HepG2 (cell line): Measurements from ENCODE around the gene TSPYL6. TPM values are rescaled to one million over a fixed set of nuclear protein-coding genes. Genes with fewer than 3 reads are reported as not detected.

Experiments
- ATAC-seq: fragments of 200-7000 bp; cut with Tn5 transposase; 3 replicates; pipeline ENCODE4 v1.9.1; 2020; ENCODE audit warnings: mild to moderate bottlenecking, moderate library complexity
- BruUV-seq: library from RNA; stranded (reverse); fragments of 400-500 nt; replicated peaks from 2 replicates; lab custom pipeline; 2021; lab: Mats Ljungman, UMichigan
- CTCF ChIA-PET: fragments of 300-600 bp; formaldehyde crosslinking; extraction: SDS; loops from one replicate; lab custom pipeline; 2021; ENCODE audit warnings: low total read pairs, inconsistent platforms, low intra/inter-chr PET ratio; lab: Yijun Ruan, JAX
- POLR2A ChIA-PET: fragments of 350-600 bp; sonication (Branson Sonifier 250); formaldehyde crosslinking; loops from one replicate; lab custom pipeline; 2020; ENCODE audit warnings: antibody characterized with exemption, inconsistent platforms; lab: Yijun Ruan, JAX
- DNase-seq: peaks from one replicate; pipeline ENCODE4 v3.0.0-alpha.2; 2015; ENCODE audit warnings: low spot score
- FAIRE-seq: peaks from 3 replicates; lab custom pipeline; 2011; peaks lifted over from hg19 to GRCh38; lab: Jason Lieb, UNC
- H2AFZ ChIP-seq: one replicate; pipeline ENCODE4 v1.6.1; 2011; ENCODE audit warnings: low read length, inconsistent platforms
- H3K27ac ChIP-seq: fragments of 300-600 bp; 3 replicates; pipeline ENCODE4 v1.8.0; 2011; ENCODE audit warnings: mixed run types, mild to moderate bottlenecking, mixed read lengths, low read length, inconsistent platforms; ENCODE audit not compliant: insufficient read depth; ENCODE audit errors: extremely low read length
- H3K27me3 ChIP-seq, 2 experiments: fragments of 200-600 bp in 1 of 2; 2 replicates in 1 of 2; 3 replicates in 1 of 2; pipeline versions ENCODE4 v1.6.0 to v1.8.0; 2011; ENCODE audit warnings: low read length in 2 of 2, mild to moderate bottlenecking in 2 of 2, moderate library complexity in 2 of 2, inconsistent platforms in 1 of 2; ENCODE audit not compliant: insufficient read depth in 2 of 2, control insufficient read depth in 1 of 2
- H3K36me3 ChIP-seq, 2 experiments: fragments of 200-600 bp in 1 of 2; replicated peaks in 1 of 2; 2 replicates in 1 of 2; 3 replicates in 1 of 2; pipeline versions ENCODE4 v1.5.1 to v1.8.0; 2011; ENCODE audit warnings: low read length in 2 of 2, inconsistent platforms in 1 of 2; ENCODE audit not compliant: insufficient read depth in 2 of 2, control insufficient read depth in 1 of 2
- H3K4me1 ChIP-seq: 2 replicates; pipeline ENCODE4 v1.5.1; 2012; ENCODE audit warnings: low read length, inconsistent platforms; ENCODE audit not compliant: insufficient read depth
- H3K4me2 ChIP-seq: 2 replicates; pipeline ENCODE4 v1.6.0; 2011; ENCODE audit warnings: low read depth, low read length, inconsistent platforms
- H3K4me3 ChIP-seq, 3 experiments: fragments of 200-600 bp in 1 of 3; sonication (generic), shearing (Covaris generic) in 1 of 3; replicated peaks in 1 of 3; 2 replicates each; pipeline ENCODE4 v1.5.1; 2011 to 2016; ENCODE audit warnings: low read length in 3 of 3, inconsistent platforms in 2 of 3, low read depth in 2 of 3, mild to moderate bottlenecking in 2 of 3, control low read depth in 1 of 3, mixed read lengths in 1 of 3; ENCODE audit not compliant: insufficient read depth in 1 of 3
- H3K79me2 ChIP-seq: one replicate; pipeline ENCODE4 v1.6.1; 2011; ENCODE audit warnings: low read length, inconsistent platforms; ENCODE audit not compliant: insufficient read depth
- H3K9ac ChIP-seq: 2 replicates; pipeline ENCODE4 v1.6.0; 2011; ENCODE audit warnings: mild to moderate bottlenecking, low read depth, low read length, inconsistent platforms; ENCODE audit not compliant: insufficient read depth
- H3K9me3 ChIP-seq: 2 replicates; pipeline ENCODE4 v1.5.1; 2012; ENCODE audit warnings: mild to moderate bottlenecking, low read length
- H4K20me1 ChIP-seq: 2 replicates; pipeline ENCODE4 v1.6.0; 2011; ENCODE audit warnings: inconsistent platforms, mild to moderate bottlenecking, low read length, moderate library complexity; ENCODE audit not compliant: insufficient read depth
- HOXA3 ChIP-seq: sonication (generic); formaldehyde crosslinking; IDR thresholded peaks from 2 replicates; pipeline ENCODE4 v1.5.0; 2020; ENCODE audit warnings: missing genetic modification reagents
- KAT7 ChIP-seq: IDR thresholded peaks from 2 replicates; pipeline ENCODE4 v1.6.1; 2018; ENCODE audit warnings: borderline replicate concordance, missing compliant biosample characterization
- TBX3 ChIP-seq: fragments of 450-650 bp; IDR thresholded peaks from 2 replicates; pipeline ENCODE4 v1.6.1; 2017; ENCODE audit warnings: antibody characterized with exemption, mild to moderate bottlenecking, inconsistent platforms, borderline replicate concordance
- ZNF333 ChIP-seq: sonication (generic); formaldehyde crosslinking; IDR thresholded peaks from 2 replicates; pipeline ENCODE4 v1.4.0; 2020; ENCODE audit warnings: mild to moderate bottlenecking, missing genetic modification reagents, borderline replicate concordance
- ZNF510 ChIP-seq: sonication (generic); formaldehyde crosslinking; IDR thresholded peaks from 2 replicates; pipeline ENCODE4 v1.4.0; 2020; ENCODE audit warnings: low read depth, mild to moderate bottlenecking, missing genetic modification reagents
- WGBS: methylation state at CpG from one replicate; pipeline ENCODE4 v1.1.6; 2017; ENCODE audit warnings: low lambda C conversion rate; 5-methylcytosine and 5-hydroxymethylcytosine counted together
- in situ Hi-C: cut with HindIII; loops from 2 replicates; pipeline ENCODE4 v1.10.0; 2017; ENCODE audit warnings: low pct_unique_long_range_greater_than_20kb; ENCODE audit not compliant: extremely low pct_ligation_motif_present
- intact Hi-C: fragments of 100-400 bp; cut with micrococcal nuclease; formaldehyde crosslinking; loops from one replicate; pipeline ENCODE4 v1.10.0; 2022; ENCODE audit not compliant: unreplicated experiment
- polyA plus RNA-seq, 8 experiments: library from polyadenylated mRNA; depleted of rRNA in 3 of 8; stranded (reverse) in 7 of 8; unstranded in 1 of 8; fragments of >200 nt; fragmentation: Illumina TruSeq in 4 of 8; extraction: Trizol in 4 of 8; gene quantifications; 2 replicates each; pipeline versions ENCODE4 v1.2.1 to v1.2.3, GENCODE V29; 2011 to 2016; ENCODE audit warnings: low read depth in 4 of 8, missing spikeins in 1 of 8, mixed read lengths in 1 of 8; ENCODE audit not compliant: insufficient read depth in 1 of 8
- total RNA-seq, 5 experiments: library from RNA; depleted of rRNA; stranded (reverse); fragments of >200 nt; fragmentation: Illumina TruSeq; extraction: Trizol; gene quantifications; 2 replicates each; pipeline ENCODE4 v1.2.3, GENCODE V29; 2016; ENCODE audit warnings: low read depth in 1 of 5
- TF ChIP-seq, protein P1 (sequence below): sonication (generic); formaldehyde crosslinking; IDR thresholded peaks from 2 replicates; pipeline ENCODE4 v1.4.0; 2020; ENCODE audit warnings: mild to moderate bottlenecking, missing genetic modification reagents
- TF ChIP-seq, protein P2 (sequence below): sonication (generic); formaldehyde crosslinking; IDR thresholded peaks from 2 replicates; pipeline ENCODE4 v1.4.0; 2020; ENCODE audit warnings: low read depth, mild to moderate bottlenecking, missing genetic modification reagents

The TSPYL6 gene
- total and polyA plus RNA-seq, 2 of the 13 experiments (the other 11 are each of a cell fraction or from before 2014, with no cell fraction given) = 0.03 TPM; not detected in 1

DNA sequence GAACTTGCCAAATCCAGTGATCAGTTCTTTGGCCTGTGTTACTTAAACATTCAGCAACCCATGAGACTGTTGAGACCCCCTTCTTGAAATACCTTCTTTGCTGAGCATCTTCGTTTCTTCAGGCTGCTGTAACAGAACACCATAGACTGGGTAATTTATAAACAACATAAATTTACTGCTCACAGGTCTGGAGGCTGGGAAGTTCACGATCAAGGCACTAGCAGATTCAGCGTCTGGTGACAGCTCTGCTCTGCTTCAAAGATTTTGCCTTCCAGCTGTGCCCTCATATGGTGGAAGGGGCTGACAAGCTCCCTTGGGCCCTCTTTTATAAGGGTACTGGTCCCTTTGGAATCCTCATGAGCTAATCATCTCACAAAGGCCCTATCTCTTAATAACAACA lies 28.8 kb upstream of the TSPYL6 start:
- H3K36me3 ChIP-seq = no peaks in the 10 kb centered on the region
- H2AFZ ChIP-seq = no peak overlapping the region
- H3K4me1 ChIP-seq = peaks cover 8% of the 10 kb centered on the region
- intact Hi-C loops (no loop called here), in situ Hi-C loops (no loop called here)
- no peaks in the 10 kb centered on the region for H4K20me1 ChIP-seq
- FAIRE-seq (no peak), ATAC-seq (no peak), DNase-seq (no peak)
- no peak overlapping the region for H3K4me2 ChIP-seq
- H3K27me3 ChIP-seq = no peaks in the 10 kb centered on the region
- TF ChIP-seq, protein P1, sequence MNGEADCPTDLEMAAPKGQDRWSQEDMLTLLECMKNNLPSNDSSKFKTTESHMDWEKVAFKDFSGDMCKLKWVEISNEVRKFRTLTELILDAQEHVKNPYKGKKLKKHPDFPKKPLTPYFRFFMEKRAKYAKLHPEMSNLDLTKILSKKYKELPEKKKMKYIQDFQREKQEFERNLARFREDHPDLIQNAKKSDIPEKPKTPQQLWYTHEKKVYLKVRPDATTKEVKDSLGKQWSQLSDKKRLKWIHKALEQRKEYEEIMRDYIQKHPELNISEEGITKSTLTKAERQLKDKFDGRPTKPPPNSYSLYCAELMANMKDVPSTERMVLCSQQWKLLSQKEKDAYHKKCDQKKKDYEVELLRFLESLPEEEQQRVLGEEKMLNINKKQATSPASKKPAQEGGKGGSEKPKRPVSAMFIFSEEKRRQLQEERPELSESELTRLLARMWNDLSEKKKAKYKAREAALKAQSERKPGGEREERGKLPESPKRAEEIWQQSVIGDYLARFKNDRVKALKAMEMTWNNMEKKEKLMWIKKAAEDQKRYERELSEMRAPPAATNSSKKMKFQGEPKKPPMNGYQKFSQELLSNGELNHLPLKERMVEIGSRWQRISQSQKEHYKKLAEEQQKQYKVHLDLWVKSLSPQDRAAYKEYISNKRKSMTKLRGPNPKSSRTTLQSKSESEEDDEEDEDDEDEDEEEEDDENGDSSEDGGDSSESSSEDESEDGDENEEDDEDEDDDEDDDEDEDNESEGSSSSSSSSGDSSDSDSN (CRISPR knock-in tag) = no peak
- no peak overlapping the region for H3K27ac ChIP-seq
- ChIA-PET CTCF (no interaction called here), POLR2A (no interaction called here)
- no peak overlapping the region for H3K9ac ChIP-seq
- H3K9me3 ChIP-seq = no peaks in the 10 kb centered on the region
- BruUV-seq = no TSS peak
- H3K79me2 ChIP-seq = no peaks in the 10 kb centered on the region
- WGBS = 84% methylated on average over 3 of the region's 3 CpGs
- no peak overlapping the region for H3K4me3 ChIP-seq

DNA sequence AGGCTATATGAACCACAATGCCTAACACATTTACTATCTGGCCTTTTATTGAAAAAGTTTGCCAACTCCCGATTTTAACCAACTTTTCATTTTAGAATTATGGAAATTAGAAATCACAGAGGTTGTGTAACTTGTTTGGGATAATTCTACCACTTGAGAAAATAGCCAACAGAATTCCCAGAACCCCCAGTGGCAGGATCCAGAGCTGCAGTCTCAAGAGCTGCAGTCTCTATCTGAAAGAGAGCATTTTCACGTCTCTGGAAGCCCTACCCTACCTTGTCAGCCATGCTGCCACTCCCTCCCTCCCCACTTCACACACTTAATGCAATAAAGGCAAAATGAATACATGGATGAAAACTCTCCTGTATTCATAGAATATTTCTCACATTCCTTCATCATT lies 23.4 kb upstream of the TSPYL6 start:
- H3K27ac ChIP-seq = no peak overlapping the region
- ATAC-seq = peak; percentile 81
- FAIRE-seq = no peak
- H2AFZ ChIP-seq = no peak overlapping the region
- in situ Hi-C loops (no loop called here), intact Hi-C loops (no loop called here)
- H3K4me3 ChIP-seq = no peak overlapping the region
- BruUV-seq = no TSS peak
- no peak for DNase-seq
- H3K9ac ChIP-seq = no peak overlapping the region
- H3K9me3 ChIP-seq = no peaks in the 10 kb centered on the region
- H3K36me3 ChIP-seq = no peaks in the 10 kb centered on the region
- POLR2A ChIA-PET = no interaction called here
- no peaks in the 10 kb centered on the region for H3K27me3 ChIP-seq
- H4K20me1 ChIP-seq = no peaks in the 10 kb centered on the region
- no peak overlapping the region for H3K4me2 ChIP-seq
- CTCF ChIA-PET = no interaction called here
- no peaks in the 10 kb centered on the region for H3K79me2 ChIP-seq
- 47% methylated on average over 2 of the region's 2 CpGs for WGBS
- TF ChIP-seq ZNF510 (CRISPR knock-in tag) = no peak
- TF ChIP-seq KAT7 = no peak
- TF ChIP-seq ZNF333 (CRISPR knock-in tag) = no peak
- no peak for TF ChIP-seq TBX3
- no peak for TF ChIP-seq HOXA3
- TF ChIP-seq, protein P2, sequence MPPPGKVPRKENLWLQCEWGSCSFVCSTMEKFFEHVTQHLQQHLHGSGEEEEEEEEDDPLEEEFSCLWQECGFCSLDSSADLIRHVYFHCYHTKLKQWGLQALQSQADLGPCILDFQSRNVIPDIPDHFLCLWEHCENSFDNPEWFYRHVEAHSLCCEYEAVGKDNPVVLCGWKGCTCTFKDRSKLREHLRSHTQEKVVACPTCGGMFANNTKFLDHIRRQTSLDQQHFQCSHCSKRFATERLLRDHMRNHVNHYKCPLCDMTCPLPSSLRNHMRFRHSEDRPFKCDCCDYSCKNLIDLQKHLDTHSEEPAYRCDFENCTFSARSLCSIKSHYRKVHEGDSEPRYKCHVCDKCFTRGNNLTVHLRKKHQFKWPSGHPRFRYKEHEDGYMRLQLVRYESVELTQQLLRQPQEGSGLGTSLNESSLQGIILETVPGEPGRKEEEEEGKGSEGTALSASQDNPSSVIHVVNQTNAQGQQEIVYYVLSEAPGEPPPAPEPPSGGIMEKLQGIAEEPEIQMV = no peak
- H3K4me1 ChIP-seq = no peaks in the 10 kb centered on the region
